Adrenal gland (tissue), 12 donors: ENCODE data around the gene FBXO21. TPM values are rescaled to one million over a fixed set of nuclear protein-coding genes. Genes with fewer than 3 reads are reported as not detected.

ENCODE experiments used
- DNase-seq, 7 donors: peaks; one replicate each; pipeline ENCODE4 v3.0.0-alpha.2; 2019 to 2020
- H3K27ac ChIP-seq, 5 donors: fragments of 200-600 bp; sonication (generic) in 4 of 5; 1 replicate in 3 of 5; 2 replicates in 2 of 5; pipeline versions ENCODE4 v1.5.1 to v1.8.0; 2016 to 2020; ENCODE audit warnings: mild to moderate bottlenecking in 1 of 5
- H3K27me3 ChIP-seq: fragments of 200-600 bp; 2 replicates; pipeline ENCODE4 v1.8.0; 2021
- H3K36me3 ChIP-seq, 2 donors: fragments of 200-600 bp; replicated peaks in 1 of 2; 1 replicate in 1 of 2; 2 replicates in 1 of 2; pipeline versions ENCODE4 v1.5.1 to v1.8.0; 2018 to 2022
- H3K4me1 ChIP-seq, 2 donors: fragments of 200-600 bp; replicated peaks in 1 of 2; 1 replicate in 1 of 2; 2 replicates in 1 of 2; pipeline versions ENCODE4 v1.5.1 to v1.8.0; 2018 to 2021
- H3K4me3 ChIP-seq, 4 donors: fragments of 200-600 bp; sonication (generic) in 3 of 4; one replicate each; pipeline ENCODE4 v1.5.1; 2016 to 2018
- H3K9me3 ChIP-seq, 3 donors: fragments of 200-600 bp; sonication (generic) in 1 of 3; replicated peaks in 1 of 3; 1 replicate in 2 of 3; 2 replicates in 1 of 3; pipeline versions ENCODE4 v1.5.1 to v1.8.0; 2016 to 2021
- POLR2A ChIP-seq, 2 donors: fragments of 450-650 bp; IDR thresholded peaks; one replicate each; pipeline ENCODE4 v1.6.1; 2017; ENCODE audit warnings: antibody characterized with exemption in 2 of 2, mild to moderate bottlenecking in 2 of 2, moderate library complexity in 1 of 2
- WGBS, 4 donors: extraction: QIAGEN DNeasy Blood & Tissue Kit in 2 of 4; methylation state at CpG; one replicate each; pipeline versions ENCODE4 v1.1.5 to v1.1.7; 2013 to 2017; 5-methylcytosine and 5-hydroxymethylcytosine counted together
- intact Hi-C, 2 donors: fragments of 100-400 bp; cut with DNase I; formaldehyde crosslinking; loops; one replicate each; pipeline versions ENCODE4 v1.14.1 to v1.15.0; 2022 to 2023
- polyA plus RNA-seq, 3 donors: library from polyadenylated mRNA; stranded (reverse); fragments of 200-250 nt in 2 of 3; fragments of 350-450 nt in 1 of 3; fragmentation: Illumina TruSeq in 1 of 3; extraction: RNeasy Lipid Tissue Mini Kit (QIAGEN cat#74804) in 1 of 3; gene quantifications; one replicate each; pipeline ENCODE4 v1.2.3, GENCODE V29; 2013 to 2014
- total RNA-seq, 9 donors: library from RNA; depleted of rRNA in 4 of 9; stranded (reverse); fragments of >200 nt in 4 of 9; fragments of 120-200 nt in 1 of 9; fragmentation: NEBNext Ultra II Directional in 1 of 9; extraction: Animal tissue kit (Norgen Biotek cat#: 25700) in 1 of 9; gene quantifications; one replicate each; pipeline versions ENCODE4 v1.1.0 to v1.2.4, GENCODE V29; 2013 to 2023
- TF ChIP-seq, protein P1 (sequence below), 6 experiments: fragments of 450-650 bp in 4 of 6; fragments of 200-600 bp in 2 of 6; sonication (generic) in 1 of 6; IDR thresholded peaks; 1 replicate in 5 of 6; 2 replicates in 1 of 6; pipeline versions ENCODE4 v1.5.1 to v1.8.0; 2016 to 2021; ENCODE audit warnings: antibody characterized with exemption in 6 of 6, mild to moderate bottlenecking in 2 of 6, moderate library complexity in 1 of 6
- donor health status: healthy with polysubstance abuse.
- donor health status: Bipolar disorder and iron deficiency.
- donor health status: DM: yes; HTN: yes; CAD: no.
- donor health status: DM: no; HTN: no; CAD: no.
- donor health status: DM: no; HTN: no; CAD: no.
- donor health status: DM: yes; HTN: yes; CAD: no.

Gene FBXO21
- total and polyA plus RNA-seq, 12 donors = 22.8 to 309 (median 103) TPM

DNA sequence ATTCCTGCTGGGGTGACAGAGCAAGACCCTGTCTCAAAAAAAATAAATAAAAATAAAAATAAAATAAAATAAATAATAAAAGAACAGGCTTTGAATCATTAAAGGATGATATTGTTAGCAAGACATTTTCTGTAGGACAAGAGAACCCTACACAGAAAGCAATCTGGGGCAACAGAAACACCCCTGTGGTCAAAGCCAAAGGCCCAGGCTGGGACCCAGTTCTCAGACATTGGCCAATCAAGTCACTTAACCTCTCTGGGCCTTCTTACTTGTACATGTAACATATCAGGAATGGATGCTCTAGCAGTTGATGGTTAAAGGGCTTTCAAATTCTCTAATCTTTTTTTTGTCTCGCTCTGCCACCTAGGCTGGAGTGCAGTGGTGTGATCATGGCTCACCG, 55.5 kb downstream of the FBXO21 start:
- DNase-seq = no peak
- no peak overlapping the region for H3K27ac ChIP-seq
- no peaks in the 10 kb centered on the region for H3K4me1 ChIP-seq
- H3K27me3 ChIP-seq = no peaks in the 10 kb centered on the region
- H3K36me3 ChIP-seq = no peaks in the 10 kb centered on the region
- no peaks in the 10 kb centered on the region for H3K9me3 ChIP-seq
- 96 to 100% (median 98%) methylated on average over 2 of the region's 2 CpGs for WGBS, 4 donors
- H3K4me3 ChIP-seq = no peak overlapping the region
- TF ChIP-seq, protein P1, sequence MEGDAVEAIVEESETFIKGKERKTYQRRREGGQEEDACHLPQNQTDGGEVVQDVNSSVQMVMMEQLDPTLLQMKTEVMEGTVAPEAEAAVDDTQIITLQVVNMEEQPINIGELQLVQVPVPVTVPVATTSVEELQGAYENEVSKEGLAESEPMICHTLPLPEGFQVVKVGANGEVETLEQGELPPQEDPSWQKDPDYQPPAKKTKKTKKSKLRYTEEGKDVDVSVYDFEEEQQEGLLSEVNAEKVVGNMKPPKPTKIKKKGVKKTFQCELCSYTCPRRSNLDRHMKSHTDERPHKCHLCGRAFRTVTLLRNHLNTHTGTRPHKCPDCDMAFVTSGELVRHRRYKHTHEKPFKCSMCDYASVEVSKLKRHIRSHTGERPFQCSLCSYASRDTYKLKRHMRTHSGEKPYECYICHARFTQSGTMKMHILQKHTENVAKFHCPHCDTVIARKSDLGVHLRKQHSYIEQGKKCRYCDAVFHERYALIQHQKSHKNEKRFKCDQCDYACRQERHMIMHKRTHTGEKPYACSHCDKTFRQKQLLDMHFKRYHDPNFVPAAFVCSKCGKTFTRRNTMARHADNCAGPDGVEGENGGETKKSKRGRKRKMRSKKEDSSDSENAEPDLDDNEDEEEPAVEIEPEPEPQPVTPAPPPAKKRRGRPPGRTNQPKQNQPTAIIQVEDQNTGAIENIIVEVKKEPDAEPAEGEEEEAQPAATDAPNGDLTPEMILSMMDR (IDR thresholded peaks at IDR 0.05) = no peak
- TF ChIP-seq POLR2A (IDR thresholded peaks at IDR 0.05) = no peak
- intact Hi-C loops = loop anchor here in 1 of 2 donors (5.0 kb wide), 1 partner anchor 427 kb away; no protein-coding TSS in a partner anchor

DNA sequence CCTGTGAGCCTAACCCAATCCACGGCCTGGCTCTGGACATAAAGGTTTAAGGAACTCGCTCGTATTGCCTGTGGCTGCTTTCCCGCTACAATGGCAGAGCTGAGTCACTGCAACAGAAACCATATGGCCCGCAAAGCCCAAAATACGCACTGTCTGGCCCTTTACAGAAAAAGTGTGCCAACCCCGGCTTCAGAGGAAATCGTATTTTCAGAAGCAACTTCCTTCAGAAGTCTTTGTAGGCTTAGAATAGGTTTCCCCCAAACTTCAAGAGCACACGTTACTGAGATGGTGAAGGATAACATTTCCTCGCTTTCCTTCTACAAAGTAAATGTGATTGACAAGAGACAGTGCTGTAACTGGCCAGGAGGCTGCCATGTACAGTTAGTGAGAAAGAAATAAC, 56.2 kb downstream of the FBXO21 start:
- no peak overlapping the region for H3K4me3 ChIP-seq
- H3K4me1 ChIP-seq = no peaks in the 10 kb centered on the region
- no peaks in the 10 kb centered on the region for H3K27me3 ChIP-seq
- TF ChIP-seq, protein P1 (IDR thresholded peaks at IDR 0.05) = no peak
- no peak for TF ChIP-seq POLR2A (IDR thresholded peaks at IDR 0.05)
- intact Hi-C loops = no loop called here
- no peak overlapping the region for H3K27ac ChIP-seq
- DNase-seq = no peak
- WGBS, 4 donors = 68 to 79% (median 74%) methylated on average over 10 of the region's 10 CpGs
- no peaks in the 10 kb centered on the region for H3K9me3 ChIP-seq
- no peaks in the 10 kb centered on the region for H3K36me3 ChIP-seq

DNA sequence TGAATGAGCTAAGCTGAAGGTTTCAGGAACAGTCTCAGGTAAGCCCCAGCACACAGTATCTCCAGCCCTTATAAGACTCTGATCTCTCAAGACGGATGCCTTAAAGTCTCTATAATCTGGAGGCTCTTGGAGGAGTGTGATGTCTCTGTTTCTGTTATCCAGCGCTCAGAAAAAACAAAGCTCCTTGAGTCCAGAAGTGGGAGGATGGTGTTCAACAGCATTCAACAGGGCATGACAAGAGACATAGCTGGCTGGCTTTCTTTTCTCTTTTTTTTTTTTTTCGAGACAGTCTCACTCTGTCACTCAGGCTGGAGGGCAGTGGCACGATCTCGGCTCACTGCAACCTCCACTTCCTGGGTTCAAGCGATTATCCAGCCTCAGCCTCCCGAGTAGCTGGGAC, 59.5 kb downstream of the FBXO21 start:
- no peak for TF ChIP-seq POLR2A (IDR thresholded peaks at IDR 0.05)
- TF ChIP-seq, protein P1 (IDR thresholded peaks at IDR 0.05) = no peak
- WGBS, 4 donors = 77 to 88% (median 83%) methylated on average over 7 of the region's 7 CpGs
- no peak for DNase-seq
- no peak overlapping the region for H3K27ac ChIP-seq
- intact Hi-C loops = no loop called here
- H3K36me3 ChIP-seq = no peaks in the 10 kb centered on the region
- H3K9me3 ChIP-seq = no peaks in the 10 kb centered on the region
- no peaks in the 10 kb centered on the region for H3K4me1 ChIP-seq
- no peak overlapping the region for H3K4me3 ChIP-seq
- H3K27me3 ChIP-seq = no peaks in the 10 kb centered on the region

DNA sequence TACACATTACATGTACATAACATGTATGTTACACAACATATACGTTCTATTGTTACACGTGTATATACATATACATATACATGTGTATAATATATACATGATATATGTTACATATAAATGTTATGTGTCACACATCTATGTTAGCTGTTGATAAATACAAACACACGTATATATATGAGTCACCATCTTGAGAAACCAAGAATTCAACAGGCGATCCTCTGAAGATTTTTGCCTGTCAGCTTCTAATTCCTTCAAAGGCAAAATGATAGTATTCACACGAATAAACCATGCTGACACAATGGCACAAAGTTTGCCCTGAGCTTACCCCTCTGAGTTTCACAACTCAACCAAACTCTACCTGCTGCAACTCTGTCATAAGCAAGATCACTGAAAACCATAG, 60.9 kb downstream of the FBXO21 start:
- 79 to 85% (median 83%) methylated on average over 5 of the region's 5 CpGs for WGBS, 4 donors
- Histone ChIP-seq H3K4me1 (peaks cover 0 to 7% of the 10 kb centered on the region in 2 donors), H3K4me3 (no peak overlapping the region), H3K9me3 (no peaks in the 10 kb centered on the region), H3K27me3 (no peaks in the 10 kb centered on the region), H3K27ac (no peak overlapping the region), H3K36me3 (no peaks in the 10 kb centered on the region)
- TF ChIP-seq, protein P1 (IDR thresholded peaks at IDR 0.05) = no peak
- no peak for TF ChIP-seq POLR2A (IDR thresholded peaks at IDR 0.05)
- intact Hi-C loops = no loop called here
- no peak for DNase-seq
